ENCODE data around the gene AFF1.
"Not testable (repeated sequence)": the region's sequence is repeated elsewhere in the genome, so short reads cannot be mapped to it uniquely, and the experiment has no call there.

Gene AFF1

GRCh38 chr4:87067124-87067885 is 132.5 kb downstream of the AFF1 start:
- DNase-seq, result no peak

- peak; percentile 76 for DNase-seq
Measured at GRCh38 chr4:87068583-87069021, 133.8 kb downstream of the AFF1 start.

- no peak for DNase-seq
Measured at GRCh38 chr4:87069037-87069742, 134.4 kb downstream of the AFF1 start.

- no peak for DNase-seq
Measured at GRCh38 chr4:87071401-87071800, 136.6 kb downstream of the AFF1 start.

- not testable (repeated sequence) for DNase-seq
Measured at GRCh38 chr4:87072545-87072944, 137.7 kb downstream of the AFF1 start.

- DNase-seq, result peak; percentile 45
Measured at GRCh38 chr4:87073199-87074120, 138.6 kb downstream of the AFF1 start.

GRCh38 chr4:87074121-87074488 is 139.3 kb downstream of the AFF1 start:
- no peak for DNase-seq

- DNase-seq, result no peak
Measured at GRCh38 chr4:87075876-87076275, 141.1 kb downstream of the AFF1 start.

GRCh38 chr4:87076690-87077358 is 142.0 kb downstream of the AFF1 start:
- DNase-seq, result no peak

- DNase-seq, result no peak
Measured at GRCh38 chr4:87077914-87078585, 143.2 kb downstream of the AFF1 start.

GRCh38 chr4:87078987-87079486 is 144.2 kb downstream of the AFF1 start:
- no peak for DNase-seq

- no peak for DNase-seq
Measured at GRCh38 chr4:87079967-87080366, 145.2 kb downstream of the AFF1 start.

GRCh38 chr4:87080462-87080861 is 145.7 kb downstream of the AFF1 start:
- no peak for DNase-seq

- DNase-seq, result no peak
Measured at GRCh38 chr4:87081826-87082225, 147.0 kb downstream of the AFF1 start.

GRCh38 chr4:87085732-87086131 is 150.9 kb downstream of the AFF1 start:
- DNase-seq, result not testable (repeated sequence)

GRCh38 chr4:87086143-87086805 is 151.5 kb downstream of the AFF1 start:
- DNase-seq, result no peak

GRCh38 chr4:87087015-87087414 is 152.2 kb downstream of the AFF1 start:
- no peak for DNase-seq

- no peak for DNase-seq
Measured at GRCh38 chr4:87087420-87087819, 152.6 kb downstream of the AFF1 start.

- DNase-seq, result no peak
Measured at GRCh38 chr4:87088186-87088585, 153.4 kb downstream of the AFF1 start.

- no peak for DNase-seq
Measured at GRCh38 chr4:87089368-87089767, 154.6 kb downstream of the AFF1 start.

- no peak for DNase-seq
Measured at GRCh38 chr4:87090305-87090704, 155.5 kb downstream of the AFF1 start.
